ENCODE results near the gene PSMD3.

The PSMD3 gene

GRCh38 chr17:40004712-40005111, 24.1 kb downstream of the PSMD3 start:
- TF ChIP-seq REST (IDR thresholded peaks at IDR 0.05; ENCODE audit: low read depth) = no peak
- TF ChIP-seq NFIC (IDR thresholded peaks at IDR 0.05) = no peak
- no peak for TF ChIP-seq CEBPB (IDR thresholded peaks at IDR 0.05)
- no peak for TF ChIP-seq TCF12 (IDR thresholded peaks at IDR 0.05; ENCODE audit: low read depth)
- TF ChIP-seq CREB1 (IDR thresholded peaks at IDR 0.05; ENCODE audit: low read depth) = no peak
- TF ChIP-seq YY1 (IDR thresholded peaks at IDR 0.05; ENCODE audit: low read depth) = no peak
- TF ChIP-seq ZBTB7A (IDR thresholded peaks at IDR 0.05; ENCODE audit: low read depth) = no peak
- TF ChIP-seq TEAD4 (IDR thresholded peaks at IDR 0.05) = no peak
- TF ChIP-seq EP300 (IDR thresholded peaks at IDR 0.05; ENCODE audit: borderline replicate concordance) = no peak
- TF ChIP-seq FOXM1 (IDR thresholded peaks at IDR 0.05; ENCODE audit: borderline replicate concordance, low read depth) = no peak
- no peak for TF ChIP-seq USF1 (IDR thresholded peaks at IDR 0.05)
- TF ChIP-seq MAX (IDR thresholded peaks at IDR 0.05) = no peak
- TF ChIP-seq TAF1 (IDR thresholded peaks at IDR 0.05; ENCODE audit: low read depth) = no peak
- no peak for TF ChIP-seq RAD21 (IDR thresholded peaks at IDR 0.05; ENCODE audit: low read depth)
- no peak for TF ChIP-seq EGR1 (IDR thresholded peaks at IDR 0.05)

GRCh38 chr17:40005520-40005919, 24.9 kb downstream of the PSMD3 start:
- TF ChIP-seq ZBTB7A (IDR thresholded peaks at IDR 0.05; ENCODE audit: low read depth) (no peak), EGR1 (IDR thresholded peaks at IDR 0.05) (no peak), TEAD4 (IDR thresholded peaks at IDR 0.05) (no peak), FOXM1 (IDR thresholded peaks at IDR 0.05; ENCODE audit: borderline replicate concordance, low read depth) (no peak), TAF1 (IDR thresholded peaks at IDR 0.05; ENCODE audit: low read depth) (no peak)

- TF ChIP-seq YY1 (IDR thresholded peaks at IDR 0.05; ENCODE audit: low read depth) (no peak), TAF1 (IDR thresholded peaks at IDR 0.05; ENCODE audit: low read depth) (no peak), USF1 (IDR thresholded peaks at IDR 0.05) (no peak), NFIC (IDR thresholded peaks at IDR 0.05) (no peak), RAD21 (IDR thresholded peaks at IDR 0.05; ENCODE audit: low read depth) (no peak), EP300 (IDR thresholded peaks at IDR 0.05; ENCODE audit: borderline replicate concordance) (no peak), TEAD4 (IDR thresholded peaks at IDR 0.05) (no peak), MAX (IDR thresholded peaks at IDR 0.05) (no peak), REST (IDR thresholded peaks at IDR 0.05; ENCODE audit: low read depth) (no peak), FOXM1 (IDR thresholded peaks at IDR 0.05; ENCODE audit: borderline replicate concordance, low read depth) (no peak), CREB1 (IDR thresholded peaks at IDR 0.05; ENCODE audit: low read depth) (no peak), TCF12 (IDR thresholded peaks at IDR 0.05; ENCODE audit: low read depth) (no peak), CEBPB (IDR thresholded peaks at IDR 0.05) (no peak), ZBTB7A (IDR thresholded peaks at IDR 0.05; ENCODE audit: low read depth) (no peak), EGR1 (IDR thresholded peaks at IDR 0.05) (no peak)
Measured at GRCh38 chr17:40014375-40014980, 33.9 kb downstream of the PSMD3 start.

- TF ChIP-seq RAD21 (IDR thresholded peaks at IDR 0.05; ENCODE audit: low read depth) (no peak), ZBTB7A (IDR thresholded peaks at IDR 0.05; ENCODE audit: low read depth) (no peak), USF1 (IDR thresholded peaks at IDR 0.05) (no peak)
Measured at GRCh38 chr17:40015005-40015997, 34.7 kb downstream of the PSMD3 start, which contains the start of gene CSF3. Gene CSF3, plus strand, starts transcription at chr17:40015440. Its CDS starts 35 bp downstream, at chr17:40015475.

Measured in Ishikawa (cell line).